SKM-1 treated with dmso at 0.1 percent for 144 hours (cell line): ENCODE results near the gene MCCD1.

ENCODE experiments used
- DNase-seq: peaks from one replicate; lab custom pipeline; 2025; ENCODE audit not compliant: unreplicated experiment; lab: John Stamatoyannopoulos, UW

Gene MCCD1

DNA sequence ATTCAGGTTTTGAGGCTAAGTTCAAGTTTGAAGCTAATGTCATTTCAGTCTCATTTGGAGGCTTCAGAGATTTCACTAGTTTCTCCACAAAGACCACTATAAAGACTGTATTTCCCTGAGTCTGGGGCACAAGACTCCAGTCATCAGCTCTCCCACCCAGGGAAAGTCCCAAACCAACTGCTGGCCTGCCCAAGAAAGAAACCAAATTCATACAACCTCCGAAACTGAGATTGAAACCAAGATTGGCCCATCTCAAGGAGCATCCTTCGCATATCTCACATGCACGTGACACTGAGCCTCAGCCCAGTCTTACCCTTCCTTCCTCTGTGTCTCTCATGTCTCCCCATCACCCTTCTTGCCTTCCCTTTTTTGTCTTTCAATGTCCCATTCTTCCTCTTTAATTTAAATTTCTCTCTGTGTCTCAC, 39.8 kb downstream of the MCCD1 start:
- no peak for DNase-seq

DNA sequence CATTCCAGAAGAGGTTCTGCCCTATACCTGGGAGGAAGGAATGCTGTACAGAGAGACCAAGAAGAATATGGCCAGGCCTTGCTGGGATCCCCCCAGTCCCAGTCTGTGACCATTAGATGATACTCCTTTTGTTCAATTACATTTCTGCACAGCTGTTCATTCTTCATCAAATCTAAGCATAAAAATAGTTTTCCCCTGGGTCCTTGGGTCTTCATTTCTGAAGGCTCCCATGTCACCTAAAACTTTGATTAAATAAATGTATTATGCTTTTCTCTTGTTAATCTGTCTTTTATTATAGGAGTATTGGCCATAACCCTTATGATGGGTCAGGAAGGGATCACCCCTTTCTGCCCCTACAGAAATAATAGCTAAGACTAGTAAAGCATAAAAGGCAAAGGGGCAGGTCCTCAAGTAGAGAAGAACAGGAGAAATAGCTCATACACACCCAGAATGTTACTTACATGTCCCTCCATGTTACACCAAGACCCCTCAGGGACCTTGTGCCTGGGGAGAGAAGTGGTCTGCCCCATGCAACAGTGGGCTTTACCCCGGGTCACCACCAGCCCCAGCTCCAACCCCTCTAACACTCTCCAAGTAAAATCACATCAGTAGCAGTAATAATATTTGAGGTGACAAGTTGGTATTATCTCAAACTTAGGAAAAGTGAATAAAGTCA, 41.2 kb downstream of the MCCD1 start:
- DNase-seq: no peak

DNA sequence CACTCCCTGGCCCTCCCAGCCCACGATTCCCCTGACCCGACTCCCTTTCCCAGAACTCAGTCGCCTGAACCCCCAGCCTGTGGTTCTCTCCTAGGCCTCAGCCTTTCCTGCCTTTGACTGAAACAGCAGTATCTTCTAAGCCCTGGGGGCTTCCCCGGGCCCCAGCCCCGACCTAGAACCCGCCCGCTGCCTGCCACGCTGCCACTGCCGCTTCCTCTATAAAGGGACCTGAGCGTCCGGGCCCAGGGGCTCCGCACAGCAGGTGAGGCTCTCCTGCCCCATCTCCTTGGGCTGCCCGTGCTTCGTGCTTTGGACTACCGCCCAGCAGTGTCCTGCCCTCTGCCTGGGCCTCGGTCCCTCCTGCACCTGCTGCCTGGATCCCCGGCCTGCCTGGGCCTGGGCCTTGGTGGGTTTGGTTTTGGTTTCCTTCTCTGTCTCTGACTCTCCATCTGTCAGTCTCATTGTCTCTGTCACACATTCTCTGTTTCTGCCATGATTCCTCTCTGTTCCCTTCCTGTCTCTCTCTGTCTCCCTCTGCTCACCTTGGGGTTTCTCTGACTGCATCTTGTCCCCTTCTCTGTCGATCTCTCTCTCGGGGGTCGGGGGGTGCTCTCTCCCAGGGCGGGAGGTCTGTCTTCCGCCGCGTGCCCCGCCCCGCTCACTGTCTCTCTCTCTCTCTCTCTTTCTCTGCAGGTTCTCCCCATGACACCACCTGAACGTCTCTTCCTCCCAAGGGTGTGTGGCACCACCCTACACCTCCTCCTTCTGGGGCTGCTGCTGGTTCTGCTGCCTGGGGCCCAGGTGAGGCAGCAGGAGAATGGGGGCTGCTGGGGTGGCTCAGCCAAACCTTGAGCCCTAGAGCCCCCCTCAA, 43.5 kb downstream of the MCCD1 start, which contains the start of gene LTA:
Gene LTA, plus strand, starts transcription at position 249 of the 871 bp plus-strand sequence. Its CDS starts 454 bp downstream, at position 703.
- no peak for DNase-seq

DNA sequence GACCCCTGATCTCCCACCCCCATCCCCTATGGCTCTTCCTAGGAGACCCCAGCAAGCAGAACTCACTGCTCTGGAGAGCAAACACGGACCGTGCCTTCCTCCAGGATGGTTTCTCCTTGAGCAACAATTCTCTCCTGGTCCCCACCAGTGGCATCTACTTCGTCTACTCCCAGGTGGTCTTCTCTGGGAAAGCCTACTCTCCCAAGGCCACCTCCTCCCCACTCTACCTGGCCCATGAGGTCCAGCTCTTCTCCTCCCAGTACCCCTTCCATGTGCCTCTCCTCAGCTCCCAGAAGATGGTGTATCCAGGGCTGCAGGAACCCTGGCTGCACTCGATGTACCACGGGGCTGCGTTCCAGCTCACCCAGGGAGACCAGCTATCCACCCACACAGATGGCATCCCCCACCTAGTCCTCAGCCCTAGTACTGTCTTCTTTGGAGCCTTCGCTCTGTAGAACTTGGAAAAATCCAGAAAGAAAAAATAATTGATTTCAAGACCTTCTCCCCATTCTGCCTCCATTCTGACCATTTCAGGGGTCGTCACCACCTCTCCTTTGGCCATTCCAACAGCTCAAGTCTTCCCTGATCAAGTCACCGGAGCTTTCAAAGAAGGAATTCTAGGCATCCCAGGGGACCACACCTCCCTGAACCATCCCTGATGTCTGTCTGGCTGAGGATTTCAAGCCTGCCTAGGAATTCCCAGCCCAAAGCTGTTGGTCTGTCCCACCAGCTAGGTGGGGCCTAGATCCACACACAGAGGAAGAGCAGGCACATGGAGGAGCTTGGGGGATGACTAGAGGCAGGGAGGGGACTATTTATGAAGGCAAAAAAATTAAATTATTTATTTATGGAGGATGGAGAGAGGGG, 44.7 kb downstream of the MCCD1 start:
- DNase-seq: no peak

DNA sequence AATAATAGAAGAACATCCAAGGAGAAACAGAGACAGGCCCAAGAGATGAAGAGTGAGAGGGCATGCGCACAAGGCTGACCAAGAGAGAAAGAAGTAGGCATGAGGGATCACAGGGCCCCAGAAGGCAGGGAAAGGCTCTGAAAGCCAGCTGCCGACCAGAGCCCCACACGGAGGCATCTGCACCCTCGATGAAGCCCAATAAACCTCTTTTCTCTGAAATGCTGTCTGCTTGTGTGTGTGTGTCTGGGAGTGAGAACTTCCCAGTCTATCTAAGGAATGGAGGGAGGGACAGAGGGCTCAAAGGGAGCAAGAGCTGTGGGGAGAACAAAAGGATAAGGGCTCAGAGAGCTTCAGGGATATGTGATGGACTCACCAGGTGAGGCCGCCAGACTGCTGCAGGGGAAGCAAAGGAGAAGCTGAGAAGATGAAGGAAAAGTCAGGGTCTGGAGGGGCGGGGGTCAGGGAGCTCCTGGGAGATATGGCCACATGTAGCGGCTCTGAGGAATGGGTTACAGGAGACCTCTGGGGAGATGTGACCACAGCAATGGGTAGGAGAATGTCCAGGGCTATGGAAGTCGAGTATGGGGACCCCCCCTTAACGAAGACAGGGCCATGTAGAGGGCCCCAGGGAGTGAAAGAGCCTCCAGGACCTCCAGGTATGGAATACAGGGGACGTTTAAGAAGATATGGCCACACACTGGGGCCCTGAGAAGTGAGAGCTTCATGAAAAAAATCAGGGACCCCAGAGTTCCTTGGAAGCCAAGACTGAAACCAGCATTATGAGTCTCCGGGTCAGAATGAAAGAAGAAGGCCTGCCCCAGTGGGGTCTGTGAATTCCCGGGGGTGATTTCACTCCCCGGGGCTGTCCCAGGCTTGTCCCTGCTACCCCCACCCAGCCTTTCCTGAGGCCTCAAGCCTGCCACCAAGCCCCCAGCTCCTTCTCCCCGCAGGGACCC, 45.6 kb downstream of the MCCD1 start:
- DNase-seq: no peak

DNA sequence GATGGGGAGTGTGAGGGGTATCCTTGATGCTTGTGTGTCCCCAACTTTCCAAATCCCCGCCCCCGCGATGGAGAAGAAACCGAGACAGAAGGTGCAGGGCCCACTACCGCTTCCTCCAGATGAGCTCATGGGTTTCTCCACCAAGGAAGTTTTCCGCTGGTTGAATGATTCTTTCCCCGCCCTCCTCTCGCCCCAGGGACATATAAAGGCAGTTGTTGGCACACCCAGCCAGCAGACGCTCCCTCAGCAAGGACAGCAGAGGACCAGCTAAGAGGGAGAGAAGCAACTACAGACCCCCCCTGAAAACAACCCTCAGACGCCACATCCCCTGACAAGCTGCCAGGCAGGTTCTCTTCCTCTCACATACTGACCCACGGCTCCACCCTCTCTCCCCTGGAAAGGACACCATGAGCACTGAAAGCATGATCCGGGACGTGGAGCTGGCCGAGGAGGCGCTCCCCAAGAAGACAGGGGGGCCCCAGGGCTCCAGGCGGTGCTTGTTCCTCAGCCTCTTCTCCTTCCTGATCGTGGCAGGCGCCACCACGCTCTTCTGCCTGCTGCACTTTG, 46.7 kb downstream of the MCCD1 start, which contains the start of gene TNF:
Gene TNF, plus strand, starts transcription at position 231 of the 567 bp plus-strand sequence. Its CDS starts 177 bp downstream, at position 408.
- no peak for DNase-seq

DNA sequence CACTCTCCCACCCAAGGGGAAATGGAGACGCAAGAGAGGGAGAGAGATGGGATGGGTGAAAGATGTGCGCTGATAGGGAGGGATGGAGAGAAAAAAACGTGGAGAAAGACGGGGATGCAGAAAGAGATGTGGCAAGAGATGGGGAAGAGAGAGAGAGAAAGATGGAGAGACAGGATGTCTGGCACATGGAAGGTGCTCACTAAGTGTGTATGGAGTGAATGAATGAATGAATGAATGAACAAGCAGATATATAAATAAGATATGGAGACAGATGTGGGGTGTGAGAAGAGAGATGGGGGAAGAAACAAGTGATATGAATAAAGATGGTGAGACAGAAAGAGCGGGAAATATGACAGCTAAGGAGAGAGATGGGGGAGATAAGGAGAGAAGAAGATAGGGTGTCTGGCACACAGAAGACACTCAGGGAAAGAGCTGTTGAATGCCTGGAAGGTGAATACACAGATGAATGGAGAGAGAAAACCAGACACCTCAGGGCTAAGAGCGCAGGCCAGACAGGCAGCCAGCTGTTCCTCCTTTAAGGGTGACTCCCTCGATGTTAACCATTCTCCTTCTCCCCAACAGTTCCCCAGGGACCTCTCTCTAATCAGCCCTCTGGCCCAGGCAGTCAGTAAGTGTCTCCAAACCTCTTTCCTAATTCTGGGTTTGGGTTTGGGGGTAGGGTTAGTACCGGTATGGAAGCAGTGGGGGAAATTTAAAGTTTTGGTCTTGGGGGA, 47.4 kb downstream of the MCCD1 start:
- no peak for DNase-seq

DNA sequence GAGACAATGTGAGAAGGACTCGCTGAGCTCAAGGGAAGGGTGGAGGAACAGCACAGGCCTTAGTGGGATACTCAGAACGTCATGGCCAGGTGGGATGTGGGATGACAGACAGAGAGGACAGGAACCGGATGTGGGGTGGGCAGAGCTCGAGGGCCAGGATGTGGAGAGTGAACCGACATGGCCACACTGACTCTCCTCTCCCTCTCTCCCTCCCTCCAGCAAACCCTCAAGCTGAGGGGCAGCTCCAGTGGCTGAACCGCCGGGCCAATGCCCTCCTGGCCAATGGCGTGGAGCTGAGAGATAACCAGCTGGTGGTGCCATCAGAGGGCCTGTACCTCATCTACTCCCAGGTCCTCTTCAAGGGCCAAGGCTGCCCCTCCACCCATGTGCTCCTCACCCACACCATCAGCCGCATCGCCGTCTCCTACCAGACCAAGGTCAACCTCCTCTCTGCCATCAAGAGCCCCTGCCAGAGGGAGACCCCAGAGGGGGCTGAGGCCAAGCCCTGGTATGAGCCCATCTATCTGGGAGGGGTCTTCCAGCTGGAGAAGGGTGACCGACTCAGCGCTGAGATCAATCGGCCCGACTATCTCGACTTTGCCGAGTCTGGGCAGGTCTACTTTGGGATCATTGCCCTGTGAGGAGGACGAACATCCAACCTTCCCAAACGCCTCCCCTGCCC, 48.3 kb downstream of the MCCD1 start:
- no peak for DNase-seq

DNA sequence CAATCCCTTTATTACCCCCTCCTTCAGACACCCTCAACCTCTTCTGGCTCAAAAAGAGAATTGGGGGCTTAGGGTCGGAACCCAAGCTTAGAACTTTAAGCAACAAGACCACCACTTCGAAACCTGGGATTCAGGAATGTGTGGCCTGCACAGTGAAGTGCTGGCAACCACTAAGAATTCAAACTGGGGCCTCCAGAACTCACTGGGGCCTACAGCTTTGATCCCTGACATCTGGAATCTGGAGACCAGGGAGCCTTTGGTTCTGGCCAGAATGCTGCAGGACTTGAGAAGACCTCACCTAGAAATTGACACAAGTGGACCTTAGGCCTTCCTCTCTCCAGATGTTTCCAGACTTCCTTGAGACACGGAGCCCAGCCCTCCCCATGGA, 48.8 kb downstream of the MCCD1 start:
- DNase-seq: no peak

DNA sequence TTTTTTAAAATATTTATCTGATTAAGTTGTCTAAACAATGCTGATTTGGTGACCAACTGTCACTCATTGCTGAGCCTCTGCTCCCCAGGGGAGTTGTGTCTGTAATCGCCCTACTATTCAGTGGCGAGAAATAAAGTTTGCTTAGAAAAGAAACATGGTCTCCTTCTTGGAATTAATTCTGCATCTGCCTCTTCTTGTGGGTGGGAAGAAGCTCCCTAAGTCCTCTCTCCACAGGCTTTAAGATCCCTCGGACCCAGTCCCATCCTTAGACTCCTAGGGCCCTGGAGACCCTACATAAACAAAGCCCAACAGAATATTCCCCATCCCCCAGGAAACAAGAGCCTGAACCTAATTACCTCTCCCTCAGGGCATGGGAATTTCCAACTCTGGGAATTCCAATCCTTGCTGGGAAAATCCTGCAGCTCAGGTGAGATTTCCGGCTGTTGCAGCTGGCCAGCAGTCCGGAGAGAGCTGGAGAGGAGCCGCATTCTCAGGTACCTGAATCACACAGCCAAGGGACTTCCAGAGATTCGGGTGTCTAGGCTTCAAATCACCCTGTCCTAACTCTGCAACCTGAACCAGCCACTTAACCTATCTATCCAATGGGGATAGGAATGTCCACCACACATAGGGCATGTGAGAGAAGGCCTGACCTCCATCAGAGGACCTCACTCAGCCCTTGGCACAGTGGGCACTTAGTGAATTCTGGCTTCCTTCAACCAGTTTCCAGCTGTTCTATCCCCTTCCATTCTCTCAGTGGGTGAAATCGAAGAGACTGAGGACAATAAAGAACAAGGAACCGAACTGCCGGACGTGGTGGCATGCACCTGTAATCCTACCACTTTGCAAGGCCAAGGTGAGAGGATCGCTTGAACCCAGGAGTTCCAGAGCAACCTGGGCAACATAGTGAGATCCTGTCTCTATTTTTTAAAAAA, 49.7 kb downstream of the MCCD1 start:
- DNase-seq: no peak

DNA sequence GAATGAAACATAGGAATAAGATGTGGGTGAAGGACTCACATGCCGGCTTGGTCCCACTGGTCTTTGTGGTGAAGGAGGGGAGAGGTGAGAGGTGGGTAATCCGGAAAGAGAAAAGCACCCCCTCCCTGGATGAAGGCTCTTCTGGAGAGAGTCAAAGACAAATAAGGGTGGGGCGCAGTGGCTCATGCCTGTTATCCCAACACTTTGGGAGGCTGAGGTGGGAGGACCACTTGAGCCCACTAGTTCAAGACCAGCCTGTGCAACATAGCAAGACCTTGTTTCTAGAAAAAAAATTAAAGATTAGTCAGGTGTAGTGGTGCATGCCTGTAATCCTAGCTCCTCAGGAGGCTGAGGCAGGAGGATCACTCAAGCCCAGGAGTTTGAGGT, 50.4 kb downstream of the MCCD1 start:
- DNase-seq: no peak
